ENCODE measurements around the gene TRAFD1. TPM values are rescaled to one million over a fixed set of nuclear protein-coding genes. Genes with fewer than 3 reads are reported as not detected.

Gene TRAFD1
- total RNA-seq, 4 donors from 2014 or later, result 28.2 to 37.7 (median 30.2) TPM

- peak overlapping the region; percentile 80 to 97 (median 84) for H3K27ac ChIP-seq
Observed at GRCh38 chr12:112121780-112122565, 3.4 kb upstream of the TRAFD1 start.

GRCh38 chr12:112122823-112123690 is 2.3 kb upstream of the TRAFD1 start:
- 33 to 44% methylated on average over 6 to 9 of the region's 12 CpGs for WGBS, 2 donors (ENCODE audit: low coverage in 1 of 2)
- peak; percentile 14 for ATAC-seq
- TF ChIP-seq POLR2AphosphoS5 (IDR thresholded peaks at IDR 0.05) (peak; percentile 76), POLR2A (IDR thresholded peaks at IDR 0.05) (no peak), CTCF (IDR thresholded peaks at IDR 0.05) (no peak), EP300 (IDR thresholded peaks at IDR 0.05) (no peak)
- Histone ChIP-seq H3K27me3 (no peaks in the 10 kb centered on the region), H3K9me3 (no peaks in the 10 kb centered on the region), H3K4me1 (peaks cover 4 to 59% (median 28%) of the 10 kb centered on the region in 3 donors), H3K27ac (peak overlapping the region; percentile 80 to 97 (median 84)), H3K36me3 (no peaks in the 10 kb centered on the region), H3K4me3 (no peak overlapping the region)

More at GRCh38 chr12:112121780-112122565, 3.4 kb upstream of the TRAFD1 start:
- no peaks in the 10 kb centered on the region for H3K27me3 ChIP-seq
- ATAC-seq, result peak; percentile 12
- no peaks in the 10 kb centered on the region for H3K9me3 ChIP-seq
- no peaks in the 10 kb centered on the region for H3K36me3 ChIP-seq
- TF ChIP-seq POLR2AphosphoS5 (IDR thresholded peaks at IDR 0.05) (peak; percentile 80), EP300 (IDR thresholded peaks at IDR 0.05) (no peak)
- H3K4me1 ChIP-seq, result peaks cover 4 to 48% (median 22%) of the 10 kb centered on the region in 3 donors
- 22 to 27% methylated on average over 8 of the region's 11 CpGs for WGBS, 2 donors (ENCODE audit: low coverage in 1 of 2)
- no peak overlapping the region for H3K4me3 ChIP-seq

GRCh38 chr12:112124918-112125249 is 476 bp upstream of the TRAFD1 start:
- Histone ChIP-seq H3K9me3 (no peaks in the 10 kb centered on the region), H3K4me1 (peaks cover 4 to 77% (median 34%) of the 10 kb centered on the region in 3 donors), H3K36me3 (no peaks in the 10 kb centered on the region), H3K27ac (peak overlapping the region in 3 of 4 donors; percentile 97 to 99 (median 98)), H3K27me3 (no peaks in the 10 kb centered on the region), H3K4me3 (no peak overlapping the region)
- TF ChIP-seq POLR2A (IDR thresholded peaks at IDR 0.05), result no peak
- TF ChIP-seq CTCF (IDR thresholded peaks at IDR 0.05), result no peak
- no peak for TF ChIP-seq EP300 (IDR thresholded peaks at IDR 0.05)
- TF ChIP-seq POLR2AphosphoS5 (IDR thresholded peaks at IDR 0.05), result no peak
- 0% methylated on average over 1 of the region's 1 CpG for WGBS, 2 donors (ENCODE audit: low coverage in 1 of 2)
- ATAC-seq, result no peak

GRCh38 chr12:112126000-112126438 is 659 bp downstream of the TRAFD1 start:
- no peak for ATAC-seq
- TF ChIP-seq POLR2AphosphoS5 (IDR thresholded peaks at IDR 0.05), result no peak
- TF ChIP-seq POLR2A (IDR thresholded peaks at IDR 0.05), result no peak
- no peak for TF ChIP-seq EP300 (IDR thresholded peaks at IDR 0.05)
- TF ChIP-seq CTCF (IDR thresholded peaks at IDR 0.05), result no peak
- WGBS, 2 donors (ENCODE audit: low coverage in 1 of 2), result 2% methylated on average over 12 of the region's 25 CpGs; no CpG with 5 or more reads in 1 of the 2 donors
- Histone ChIP-seq H3K27me3 (no peaks in the 10 kb centered on the region), H3K4me1 (peaks cover 4 to 89% (median 39%) of the 10 kb centered on the region in 3 donors), H3K36me3 (no peaks in the 10 kb centered on the region), H3K4me3 (peak overlapping the region; percentile 65 to 89), H3K9me3 (no peaks in the 10 kb centered on the region), H3K27ac (peak overlapping the region; percentile 79 to 99 (median 98))

- WGBS, 2 donors (ENCODE audit: low coverage in 1 of 2), result 72 to 77% methylated on average over 3 to 7 of the region's 7 CpGs
- TF ChIP-seq POLR2AphosphoS5 (IDR thresholded peaks at IDR 0.05) (no peak), POLR2A (IDR thresholded peaks at IDR 0.05) (no peak), EP300 (IDR thresholded peaks at IDR 0.05) (no peak), CTCF (IDR thresholded peaks at IDR 0.05) (no peak)
- Histone ChIP-seq H3K4me1 (peaks cover 4 to 89% (median 41%) of the 10 kb centered on the region in 3 donors), H3K9me3 (no peaks in the 10 kb centered on the region), H3K4me3 (peak overlapping the region in 1 of 2 donors; percentile 89), H3K36me3 (no peaks in the 10 kb centered on the region), H3K27me3 (no peaks in the 10 kb centered on the region), H3K27ac (peak overlapping the region in 2 of 4 donors; percentile 97 to 98)
- no peak for ATAC-seq
Observed at GRCh38 chr12:112126911-112127310, 1.6 kb downstream of the TRAFD1 start.
